MM.1S (cell line): ENCODE data around the gene CXXC5.

Experiments used
- DNase-seq: peaks from one replicate; pipeline ENCODE4 v3.0.0-alpha.2; 2015
- H2AFZ ChIP-seq: fragments of 300-600 bp; sonication (generic); 2 replicates; pipeline ENCODE4 v1.6.0; 2016; ENCODE audit warnings: antibody characterized with exemption, low read length
- H3F3A ChIP-seq: fragments of 300-600 bp; sonication (generic); 2 replicates; pipeline ENCODE4 v1.6.1; 2016; ENCODE audit warnings: mild to moderate bottlenecking, antibody characterized with exemption, low read length, moderate library complexity, mixed read lengths; ENCODE audit not compliant: insufficient read depth
- H3K27ac ChIP-seq: fragments of 300-600 bp; sonication (generic); 2 replicates; pipeline ENCODE4 v1.5.1; 2016; ENCODE audit warnings: mild to moderate bottlenecking, low read length
- H3K27me3 ChIP-seq: fragments of 300-600 bp; sonication (generic); replicated peaks from 2 replicates; pipeline ENCODE4 v1.6.0; 2016; ENCODE audit warnings: low read length; ENCODE audit not compliant: insufficient read depth
- H3K36me3 ChIP-seq: fragments of 300-600 bp; sonication (generic); replicated peaks from 2 replicates; pipeline ENCODE4 v1.6.1; 2016; ENCODE audit warnings: mild to moderate bottlenecking, low read length, mixed read lengths; ENCODE audit not compliant: insufficient read depth
- H3K4me1 ChIP-seq: fragments of 300-600 bp; sonication (generic); 2 replicates; pipeline ENCODE4 v1.6.1; 2016; ENCODE audit warnings: low read length, mixed read lengths
- H3K4me2 ChIP-seq: fragments of 300-600 bp; sonication (generic); 2 replicates; pipeline ENCODE4 v1.6.0; 2016; ENCODE audit warnings: low read depth, low read length
- H3K4me3 ChIP-seq: fragments of 300-600 bp; sonication (generic); 2 replicates; pipeline ENCODE4 v1.5.1; 2016; ENCODE audit warnings: low read length, mixed read lengths
- H3K79me2 ChIP-seq: fragments of 300-600 bp; sonication (generic); 2 replicates; pipeline ENCODE4 v1.6.1; 2016; ENCODE audit warnings: mixed run types, low read length, mixed read lengths
- H3K9ac ChIP-seq: fragments of 300-600 bp; sonication (generic); 2 replicates; pipeline ENCODE4 v1.6.1; 2016; ENCODE audit warnings: low read length, mixed read lengths
- H3K9me2 ChIP-seq: fragments of 300-600 bp; sonication (generic); replicated peaks from 2 replicates; pipeline ENCODE4 v1.6.1; 2016; ENCODE audit warnings: mild to moderate bottlenecking, low read length, mixed read lengths; ENCODE audit not compliant: insufficient read depth
- H3K9me3 ChIP-seq: fragments of 300-600 bp; sonication (generic); replicated peaks from 2 replicates; pipeline ENCODE4 v1.6.1; 2016; ENCODE audit warnings: mild to moderate bottlenecking, low read length, mixed read lengths; ENCODE audit not compliant: insufficient read depth
- H4K20me1 ChIP-seq: fragments of 300-600 bp; sonication (generic); 2 replicates; pipeline ENCODE4 v1.6.1; 2016; ENCODE audit warnings: mild to moderate bottlenecking, low read length, moderate library complexity, mixed read lengths; ENCODE audit not compliant: insufficient read depth
- CTCF ChIP-seq: fragments of 300-600 bp; sonication (generic); IDR thresholded peaks from 2 replicates; pipeline ENCODE4 v1.5.1; 2016; ENCODE audit warnings: antibody characterized with exemption, low read length, mixed read lengths
- EZH2 ChIP-seq: fragments of 300-600 bp; sonication (generic); optimal IDR thresholded peaks from 2 replicates; pipeline ENCODE3; 2017; ENCODE audit warnings: low read depth, mild to moderate bottlenecking, antibody characterized with exemption, low read length, mixed read lengths
- EZH2phosphoT487 ChIP-seq: fragments of 300-600 bp; sonication (generic); IDR thresholded peaks from 2 replicates; pipeline ENCODE4 v1.6.1; 2018; ENCODE audit warnings: antibody characterized with exemption, low read length

The CXXC5 gene

DNA sequence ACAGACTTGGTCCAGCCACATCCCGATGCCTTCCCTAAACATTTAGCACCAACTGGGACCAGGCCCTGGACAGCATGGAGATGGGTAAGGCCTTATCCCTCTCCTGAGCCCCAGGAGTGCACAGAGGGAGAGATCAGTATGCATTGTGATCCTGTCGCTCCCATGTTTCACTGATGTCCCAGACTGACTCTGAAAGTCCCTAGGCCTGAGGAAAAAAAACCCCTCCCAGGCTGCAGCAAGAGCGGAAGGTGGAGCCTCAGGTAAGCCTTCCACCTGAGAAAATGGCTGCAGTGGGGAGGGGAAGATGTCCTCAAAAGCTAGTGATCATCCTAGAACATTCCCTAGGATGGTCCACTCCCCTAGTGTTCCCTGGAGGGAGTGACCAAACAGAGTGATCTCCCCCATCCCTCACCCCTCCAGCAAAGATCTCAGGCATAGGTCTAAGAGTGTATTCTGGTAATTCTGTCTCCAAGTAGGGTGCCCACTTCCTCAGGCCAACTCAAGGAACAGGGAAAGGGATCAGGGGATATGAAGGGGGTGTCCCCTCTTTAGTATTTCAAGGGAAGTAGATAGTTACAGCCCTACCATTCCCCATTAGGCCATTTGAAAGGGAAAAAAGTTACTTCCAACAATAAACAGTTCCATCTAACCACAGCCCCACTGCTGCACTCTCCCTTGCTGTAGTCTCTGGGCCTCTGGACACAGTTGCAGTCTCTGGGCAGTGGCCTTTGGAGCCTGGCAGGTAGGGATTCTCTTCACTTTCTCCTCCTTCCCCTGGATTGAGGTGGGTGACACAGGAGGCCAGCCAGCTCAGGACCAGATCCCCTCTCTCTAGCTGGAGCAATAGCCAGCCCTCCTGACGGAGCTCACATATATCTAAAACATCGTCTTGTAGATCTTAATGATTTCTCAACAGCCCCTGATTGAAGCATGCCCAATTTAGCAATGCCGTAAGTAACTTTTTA lies 6.8 kb upstream of the CXXC5 start:
- Histone ChIP-seq H3K9me3 (no peaks in the 10 kb centered on the region), H3K4me3 (no peak overlapping the region), H4K20me1 (no peaks in the 10 kb centered on the region), H2AFZ (no peak overlapping the region), H3K36me3 (no peaks in the 10 kb centered on the region), H3F3A (peaks cover 25% of the 10 kb centered on the region), H3K9ac (no peak overlapping the region), H3K4me1 (peaks cover 23% of the 10 kb centered on the region), H3K27me3 (no peaks in the 10 kb centered on the region), H3K27ac (no peak overlapping the region), H3K9me2 (no peaks in the 10 kb centered on the region), H3K79me2 (peaks cover 6% of the 10 kb centered on the region; the same call in 1 of the 2 replicates), H3K4me2 (no peak overlapping the region)
- no peak for TF ChIP-seq EZH2phosphoT487
- no peak for TF ChIP-seq EZH2
- no peak for TF ChIP-seq CTCF
- no peak for DNase-seq

DNA sequence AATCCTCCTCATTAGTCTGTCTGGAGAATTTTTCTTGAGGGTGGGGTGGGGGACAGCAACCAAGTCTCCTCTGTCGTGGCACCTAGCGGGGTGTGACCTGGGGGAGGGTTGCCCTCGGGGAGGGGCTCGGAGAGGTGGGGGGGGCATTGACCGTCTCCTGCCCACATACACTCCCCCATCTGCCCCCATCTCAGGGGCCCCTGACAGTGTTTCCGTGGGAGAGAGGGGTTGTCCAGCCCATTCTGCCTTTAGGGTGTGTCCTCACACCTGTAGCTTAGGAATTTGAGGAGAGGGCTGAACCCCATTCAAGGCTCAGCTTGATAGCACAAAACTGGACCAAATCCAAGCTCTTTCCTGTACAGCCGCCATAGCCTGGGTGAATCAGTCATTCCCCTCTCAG lies 5.9 kb upstream of the CXXC5 start:
- Histone ChIP-seq H3K9me3 (no peaks in the 10 kb centered on the region), H3K4me2 (no peak overlapping the region), H3K27me3 (no peaks in the 10 kb centered on the region), H2AFZ (no peak overlapping the region), H3K27ac (no peak overlapping the region), H3K4me1 (peaks cover 16% of the 10 kb centered on the region), H4K20me1 (no peaks in the 10 kb centered on the region), H3K4me3 (no peak overlapping the region), H3K79me2 (0 out of 2 replicates have a peak, but pooled peaks cover 6% of the 10 kb centered on the region), H3F3A (peaks cover 17% of the 10 kb centered on the region), H3K9me2 (no peaks in the 10 kb centered on the region), H3K36me3 (no peaks in the 10 kb centered on the region), H3K9ac (no peak overlapping the region)
- TF ChIP-seq EZH2 (no peak), CTCF (no peak), EZH2phosphoT487 (no peak)
- no peak for DNase-seq

DNA sequence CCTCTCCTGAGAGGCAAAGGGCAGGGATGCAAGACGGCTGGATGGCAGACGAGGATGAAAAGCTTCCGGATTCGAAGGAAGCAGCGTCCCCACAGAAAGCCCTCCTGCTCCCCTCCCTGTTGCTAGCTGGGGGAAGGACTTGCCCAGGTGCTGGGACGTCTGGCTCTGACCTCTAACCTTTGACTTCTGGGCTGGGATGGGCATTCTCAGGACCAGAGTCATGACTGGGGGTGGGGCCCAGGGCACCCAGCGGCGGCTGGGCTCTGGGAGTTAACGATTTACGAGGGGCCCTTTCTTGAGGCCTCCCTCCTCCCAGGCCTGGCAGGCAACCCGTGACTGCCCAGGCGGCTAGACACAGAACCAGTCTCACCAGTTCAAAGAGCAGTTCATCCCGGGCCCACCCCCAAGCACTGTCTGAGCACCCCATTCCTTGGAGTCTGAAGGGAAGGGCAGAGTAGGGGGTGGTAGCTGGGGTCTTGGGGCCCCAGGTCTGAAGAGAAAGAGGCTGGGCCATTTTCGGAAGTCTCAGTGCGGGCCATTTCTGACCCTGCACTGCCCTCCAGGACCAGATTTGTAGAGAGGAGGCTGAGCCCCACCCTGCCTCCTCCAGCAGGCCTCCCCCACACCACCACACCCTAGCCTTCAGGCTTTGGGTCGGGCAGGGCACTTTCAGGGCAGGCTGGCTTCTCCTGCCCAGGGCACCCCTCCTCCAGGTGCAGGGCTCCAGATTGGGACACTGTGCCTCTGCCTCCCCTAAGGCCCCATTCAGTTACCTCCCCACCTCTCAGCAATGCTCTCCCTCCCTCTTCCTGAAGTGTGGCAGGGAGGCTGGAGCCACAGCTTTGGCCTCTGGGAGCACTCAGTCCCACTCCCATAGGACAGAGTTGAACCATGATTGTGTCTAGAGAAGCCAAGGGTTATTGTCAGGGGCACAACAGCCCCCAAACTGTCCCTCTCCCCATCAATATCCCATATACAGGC lies 5.0 kb upstream of the CXXC5 start:
- no peak overlapping the region for H2AFZ ChIP-seq
- H3K4me3 ChIP-seq: no peak overlapping the region
- no peaks in the 10 kb centered on the region for H4K20me1 ChIP-seq
- no peaks in the 10 kb centered on the region for H3K9me2 ChIP-seq
- H3K79me2 ChIP-seq: 0 out of 2 replicates have a peak, but pooled peaks cover 6% of the 10 kb centered on the region
- no peak overlapping the region for H3K9ac ChIP-seq
- no peak overlapping the region for H3K4me2 ChIP-seq
- peaks cover 8% of the 10 kb centered on the region for H3F3A ChIP-seq
- TF ChIP-seq CTCF (no peak), EZH2phosphoT487 (no peak)
- peaks cover 16% of the 10 kb centered on the region for H3K4me1 ChIP-seq
- H3K27me3 ChIP-seq: no peaks in the 10 kb centered on the region
- no peaks in the 10 kb centered on the region for H3K9me3 ChIP-seq
- H3K27ac ChIP-seq: no peak overlapping the region
- DNase-seq: no peak
- H3K36me3 ChIP-seq: no peaks in the 10 kb centered on the region
